Stimulated activated naive B cell treated with anti-CD40 and anti-IgM and Interleukin-4, amounts not matched to agents 10 μg/mL and 1 μg/mL and 100 μg/mL, for 72 hours (primary cell): ENCODE measurements around the gene METTL16.

ENCODE experiments used
- ATAC-seq, 2 donors: fragments of 150-1000 bp; cut with Tn5 transposase; replicated peaks; 2 replicates each; pipeline ENCODE4 v1.10.0; 2021; ENCODE audit warnings: moderate library complexity in 1 of 2
- DNase-seq: peaks from one replicate; pipeline ENCODE4 v3.0.0; 2021
- H3K27ac Mint-ChIP-seq: one replicate; pipeline ENCODE4 v1.8.0; 2022; ENCODE audit warnings: mild to moderate bottlenecking, mixed read lengths
- H3K27me3 Mint-ChIP-seq, 2 donors: one replicate each; pipeline ENCODE4 v1.8.0; 2022; ENCODE audit warnings: mixed read lengths in 2 of 2
- H3K36me3 Mint-ChIP-seq, 2 donors: one replicate each; pipeline ENCODE4 v1.8.0; 2022; ENCODE audit warnings: mixed read lengths in 2 of 2, mild to moderate bottlenecking in 1 of 2
- H3K4me1 Mint-ChIP-seq, 2 donors: one replicate each; pipeline ENCODE4 v1.8.0; 2022; ENCODE audit warnings: mixed read lengths in 2 of 2, mild to moderate bottlenecking in 1 of 2
- H3K4me3 Mint-ChIP-seq, 2 donors: one replicate each; pipeline ENCODE4 v1.8.0; 2022; ENCODE audit warnings: mild to moderate bottlenecking in 2 of 2, mixed read lengths in 2 of 2, moderate library complexity in 1 of 2
- H3K9me3 Mint-ChIP-seq, 2 donors: one replicate each; pipeline ENCODE4 v1.8.0; 2022; ENCODE audit warnings: mixed read lengths in 2 of 2, mild to moderate bottlenecking in 1 of 2

METTL16 gene

GRCh38 chr17:2427215-2427614 is 84.5 kb downstream of the METTL16 start:
- H3K4me1 Mint-ChIP-seq: peaks cover 2 to 7% of the 10 kb centered on the region in 2 donors
- no peak for ATAC-seq
- DNase-seq: no peak
- no peaks in the 10 kb centered on the region for H3K27me3 Mint-ChIP-seq
- peaks cover 24 to 43% of the 10 kb centered on the region in 2 donors for H3K36me3 Mint-ChIP-seq
- no peak overlapping the region for H3K27ac Mint-ChIP-seq
- H3K9me3 Mint-ChIP-seq: no peaks in the 10 kb centered on the region
- H3K4me3 Mint-ChIP-seq: no peak overlapping the region

DNA sequence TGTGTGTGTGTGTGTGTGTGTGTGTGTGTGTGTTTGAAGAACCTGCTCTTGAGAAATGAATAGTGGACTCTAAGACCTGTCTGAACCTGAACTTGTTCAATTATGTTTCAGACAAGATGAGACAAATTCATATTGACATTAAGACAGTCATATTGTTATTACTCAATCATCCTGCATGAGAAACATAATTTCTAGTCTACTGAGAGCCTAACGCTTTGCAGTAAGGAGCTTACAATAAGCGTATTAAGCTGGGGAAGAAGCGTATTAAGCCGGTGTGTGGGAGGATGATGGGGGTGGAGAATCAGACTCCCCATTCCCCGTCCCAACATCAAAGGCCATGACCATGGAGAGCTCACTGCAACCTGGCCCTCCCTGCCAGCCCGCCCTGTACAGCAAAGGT is 88.4 kb downstream of the METTL16 start:
- H3K4me3 Mint-ChIP-seq: no peak overlapping the region
- DNase-seq: no peak
- H3K27me3 Mint-ChIP-seq: no peaks in the 10 kb centered on the region
- H3K9me3 Mint-ChIP-seq: no peaks in the 10 kb centered on the region
- peaks cover 2 to 7% of the 10 kb centered on the region in 2 donors for H3K4me1 Mint-ChIP-seq
- H3K36me3 Mint-ChIP-seq: peaks cover 39 to 62% of the 10 kb centered on the region in 2 donors
- no peak for ATAC-seq
- H3K27ac Mint-ChIP-seq: no peak overlapping the region

- DNase-seq (no peak), ATAC-seq (no peak)
- no peak overlapping the region for H3K4me3 Mint-ChIP-seq
- no peaks in the 10 kb centered on the region for H3K9me3 Mint-ChIP-seq
- peaks cover 0 to 7% of the 10 kb centered on the region in 2 donors for H3K4me1 Mint-ChIP-seq
- H3K27me3 Mint-ChIP-seq: no peaks in the 10 kb centered on the region
- H3K27ac Mint-ChIP-seq: no peak overlapping the region
- H3K36me3 Mint-ChIP-seq: peaks cover 33 to 59% of the 10 kb centered on the region in 2 donors
Observed at GRCh38 chr17:2421315-2422147, 90.2 kb downstream of the METTL16 start.

DNA sequence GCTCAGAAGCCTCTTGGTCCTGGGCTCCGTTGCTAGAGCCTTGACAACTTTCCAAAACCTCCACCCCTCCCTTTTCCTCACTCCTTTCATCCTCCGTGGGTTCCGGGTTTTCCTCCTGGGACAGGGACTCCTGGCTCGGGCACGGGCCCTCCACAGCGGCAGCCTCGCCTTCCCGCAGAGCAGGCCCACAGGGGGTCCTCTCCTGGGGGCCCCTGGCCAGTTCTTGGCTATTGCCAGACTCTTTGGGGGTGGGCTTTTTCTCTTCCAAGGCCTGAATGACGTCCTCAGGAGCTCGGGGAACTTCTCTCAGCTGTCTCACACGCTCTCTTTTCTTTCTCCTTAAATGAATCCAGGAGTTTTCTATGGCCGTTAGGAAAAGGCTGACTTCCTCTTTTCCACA is 91.5 kb downstream of the METTL16 start:
- H3K36me3 Mint-ChIP-seq: peaks cover 29 to 52% of the 10 kb centered on the region in 2 donors
- no peak overlapping the region for H3K4me3 Mint-ChIP-seq
- H3K4me1 Mint-ChIP-seq: peaks cover 0 to 2% of the 10 kb centered on the region in 2 donors
- no peak for DNase-seq
- no peaks in the 10 kb centered on the region for H3K27me3 Mint-ChIP-seq
- no peak for ATAC-seq
- H3K27ac Mint-ChIP-seq: peak overlapping the region; percentile 37
- H3K9me3 Mint-ChIP-seq: no peaks in the 10 kb centered on the region

DNA sequence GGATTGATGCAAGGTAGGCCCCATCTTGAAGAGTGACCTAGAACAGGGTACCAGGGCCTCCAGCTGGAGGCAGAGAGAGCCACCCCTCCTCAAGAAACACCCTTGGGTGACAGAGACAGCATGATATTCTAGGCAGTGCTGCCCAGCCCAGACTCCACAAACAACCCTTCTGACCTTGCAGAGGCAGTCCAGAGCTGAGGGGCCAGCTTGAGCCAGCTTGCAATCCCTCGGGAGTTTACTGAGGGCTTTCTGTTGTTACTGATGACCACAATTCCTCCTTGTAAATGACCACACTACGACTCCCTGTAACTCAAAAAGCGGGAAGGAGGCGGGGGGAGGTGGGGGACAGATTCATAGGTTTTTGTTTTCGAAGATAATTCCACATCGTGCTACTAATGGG is 92.2 kb downstream of the METTL16 start:
- no peak overlapping the region for H3K27ac Mint-ChIP-seq
- ATAC-seq (no peak), DNase-seq (no peak)
- peaks cover 0 to 2% of the 10 kb centered on the region in 2 donors for H3K4me1 Mint-ChIP-seq
- H3K9me3 Mint-ChIP-seq: no peaks in the 10 kb centered on the region
- peaks cover 30 to 53% of the 10 kb centered on the region in 2 donors for H3K36me3 Mint-ChIP-seq
- no peaks in the 10 kb centered on the region for H3K27me3 Mint-ChIP-seq
- H3K4me3 Mint-ChIP-seq: no peak overlapping the region

DNA sequence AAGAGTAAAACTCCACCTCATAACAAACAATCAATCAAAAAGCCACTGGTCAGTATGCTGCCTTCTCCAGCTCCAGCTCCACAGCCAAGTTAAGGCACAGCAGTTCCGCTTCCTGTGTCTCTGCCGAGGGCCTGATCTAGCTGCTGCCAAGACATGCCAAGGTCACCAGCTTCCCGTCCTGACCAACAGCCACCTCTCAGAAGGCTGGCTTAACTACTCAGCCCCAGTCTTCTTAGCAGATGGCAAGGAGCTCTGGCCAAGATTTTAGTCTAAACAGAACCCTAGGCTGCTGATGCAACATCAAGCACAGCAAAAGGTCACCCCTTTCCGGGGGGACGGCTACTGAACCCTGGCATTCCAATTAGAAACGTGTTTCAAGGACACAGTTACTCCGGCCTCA is 93.1 kb downstream of the METTL16 start:
- DNase-seq (no peak), ATAC-seq (no peak)
- peaks cover 0 to 2% of the 10 kb centered on the region in 2 donors for H3K4me1 Mint-ChIP-seq
- no peak overlapping the region for H3K4me3 Mint-ChIP-seq
- peaks cover 37 to 56% of the 10 kb centered on the region in 2 donors for H3K36me3 Mint-ChIP-seq
- H3K27me3 Mint-ChIP-seq: no peaks in the 10 kb centered on the region
- no peaks in the 10 kb centered on the region for H3K9me3 Mint-ChIP-seq
- H3K27ac Mint-ChIP-seq: no peak overlapping the region

- Mint-ChIP-seq H3K36me3 (peaks cover 34 to 39% of the 10 kb centered on the region in 2 donors), H3K4me1 (peaks cover 0 to 2% of the 10 kb centered on the region in 2 donors), H3K9me3 (no peaks in the 10 kb centered on the region), H3K27me3 (no peaks in the 10 kb centered on the region), H3K27ac (no peak overlapping the region), H3K4me3 (no peak overlapping the region)
- DNase-seq: peak; percentile 72
- peak; percentile 80 to 90 for ATAC-seq
Observed at GRCh38 chr17:2416010-2416734, 95.5 kb downstream of the METTL16 start.

DNA sequence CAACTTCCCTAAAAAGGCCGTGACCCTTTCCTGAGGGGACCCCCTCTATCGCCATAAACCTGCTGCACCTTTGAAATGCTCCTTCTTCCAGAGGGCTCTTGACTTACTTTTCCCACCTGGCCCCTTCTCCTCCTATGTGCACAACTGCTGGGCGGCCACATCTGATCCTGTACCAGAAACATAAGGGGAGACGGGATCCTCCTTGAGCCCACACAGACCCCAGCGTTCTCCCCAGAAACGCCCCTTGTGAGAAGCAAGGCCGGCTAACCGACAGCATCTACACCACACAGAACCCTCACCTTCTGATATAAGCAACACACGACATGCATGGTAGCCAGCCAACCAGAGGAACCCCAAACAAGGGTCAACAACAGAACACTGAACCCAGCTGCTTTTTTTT is 96.6 kb downstream of the METTL16 start:
- no peak overlapping the region for H3K4me3 Mint-ChIP-seq
- H3K27me3 Mint-ChIP-seq: no peaks in the 10 kb centered on the region
- DNase-seq: no peak
- ATAC-seq: no peak
- H3K9me3 Mint-ChIP-seq: no peaks in the 10 kb centered on the region
- H3K27ac Mint-ChIP-seq: no peak overlapping the region
- H3K36me3 Mint-ChIP-seq: peaks cover 29 to 38% of the 10 kb centered on the region in 2 donors
- H3K4me1 Mint-ChIP-seq: peaks cover 0 to 2% of the 10 kb centered on the region in 2 donors

- Mint-ChIP-seq H3K36me3 (peaks cover 28 to 36% of the 10 kb centered on the region in 2 donors), H3K4me1 (peaks cover 0 to 2% of the 10 kb centered on the region in 2 donors), H3K4me3 (no peak overlapping the region), H3K27me3 (no peaks in the 10 kb centered on the region), H3K27ac (no peak overlapping the region), H3K9me3 (no peaks in the 10 kb centered on the region)
- DNase-seq (no peak), ATAC-seq (no peak)
Observed at GRCh38 chr17:2414446-2415064, 97.1 kb downstream of the METTL16 start.

GRCh38 chr17:2412561-2413021 is 99.1 kb downstream of the METTL16 start:
- DNase-seq: no peak
- Mint-ChIP-seq H3K27me3 (no peaks in the 10 kb centered on the region), H3K36me3 (peaks cover 24 to 25% of the 10 kb centered on the region in 2 donors), H3K4me1 (peaks cover 0 to 2% of the 10 kb centered on the region in 2 donors), H3K4me3 (no peak overlapping the region), H3K27ac (no peak overlapping the region), H3K9me3 (no peaks in the 10 kb centered on the region)
- ATAC-seq: no peak

GRCh38 chr17:2410951-2411350 is 100.7 kb downstream of the METTL16 start:
- H3K4me1 Mint-ChIP-seq: peaks cover 5 to 6% of the 10 kb centered on the region in 2 donors
- DNase-seq (no peak), ATAC-seq (no peak)
- no peaks in the 10 kb centered on the region for H3K9me3 Mint-ChIP-seq
- no peak overlapping the region for H3K27ac Mint-ChIP-seq
- no peaks in the 10 kb centered on the region for H3K27me3 Mint-ChIP-seq
- peaks cover 24 to 27% of the 10 kb centered on the region in 2 donors for H3K36me3 Mint-ChIP-seq
- no peak overlapping the region for H3K4me3 Mint-ChIP-seq

GRCh38 chr17:2406903-2407790 is 104.5 kb downstream of the METTL16 start:
- Mint-ChIP-seq H3K4me1 (peaks cover 17 to 21% of the 10 kb centered on the region in 2 donors), H3K36me3 (peaks cover 11 to 28% of the 10 kb centered on the region in 2 donors), H3K27ac (peak overlapping the region; percentile 59), H3K9me3 (no peaks in the 10 kb centered on the region), H3K27me3 (no peaks in the 10 kb centered on the region), H3K4me3 (no peak overlapping the region)
- peak in 1 of 2 donors; percentile 16 for ATAC-seq
- DNase-seq: no peak

- Mint-ChIP-seq H3K36me3 (peaks cover 11 to 28% of the 10 kb centered on the region in 2 donors), H3K27me3 (no peaks in the 10 kb centered on the region), H3K27ac (peak overlapping the region; percentile 31), H3K9me3 (no peaks in the 10 kb centered on the region), H3K4me1 (peaks cover 17 to 21% of the 10 kb centered on the region in 2 donors), H3K4me3 (no peak overlapping the region)
- DNase-seq (no peak), ATAC-seq (no peak)
Observed at GRCh38 chr17:2406271-2406902, 105.3 kb downstream of the METTL16 start.
